NCI-H1930 (cell line): ENCODE results near the gene BLZF1.
"Not testable (repeated sequence)": the region's sequence is repeated elsewhere in the genome, so short reads cannot be mapped to it uniquely, and the experiment has no call there.

Experiments
- DNase-seq, 2 experiments: peaks; one replicate each; lab custom pipeline; 2025; lab: John Stamatoyannopoulos, UW

BLZF1 gene

GRCh38 chr1:169360415-169360814 is 7.6 kb upstream of the BLZF1 start:
- DNase-seq: no peak

- DNase-seq: no peak
Observed at GRCh38 chr1:169361281-169361680, 6.7 kb upstream of the BLZF1 start.

- DNase-seq: no peak
Observed at GRCh38 chr1:169363046-169363730, 4.8 kb upstream of the BLZF1 start.

- no peak for DNase-seq
Observed at GRCh38 chr1:169364948-169365347, 3.0 kb upstream of the BLZF1 start.

GRCh38 chr1:169367096-169367685 is 804 bp upstream of the BLZF1 start:
- no peak for DNase-seq

GRCh38 chr1:169368406-169368769 is 393 bp downstream of the BLZF1 start:
- DNase-seq: no peak

- DNase-seq: no peak
Observed at GRCh38 chr1:169371404-169371803, 3.4 kb downstream of the BLZF1 start.

- DNase-seq: no peak
Observed at GRCh38 chr1:169381162-169381561, 13.2 kb downstream of the BLZF1 start.

- no peak for DNase-seq
Observed at GRCh38 chr1:169383449-169383848, 15.5 kb downstream of the BLZF1 start.

GRCh38 chr1:169387399-169387798 is 19.4 kb downstream of the BLZF1 start:
- DNase-seq: no peak

GRCh38 chr1:169390303-169390702 is 22.3 kb downstream of the BLZF1 start:
- DNase-seq: no peak

- DNase-seq: no peak
Observed at GRCh38 chr1:169392406-169392805, 24.4 kb downstream of the BLZF1 start.

GRCh38 chr1:169395955-169396354 is 28.0 kb downstream of the BLZF1 start:
- no peak for DNase-seq

GRCh38 chr1:169402578-169402977 is 34.6 kb downstream of the BLZF1 start:
- not testable (repeated sequence) for DNase-seq

- not testable (repeated sequence) for DNase-seq
Observed at GRCh38 chr1:169408340-169408739, 40.3 kb downstream of the BLZF1 start.

GRCh38 chr1:169414952-169415351 is 47.0 kb downstream of the BLZF1 start:
- no peak for DNase-seq

GRCh38 chr1:169421309-169421708 is 53.3 kb downstream of the BLZF1 start:
- no peak for DNase-seq

GRCh38 chr1:169426174-169426705 is 58.2 kb downstream of the BLZF1 start:
- DNase-seq: peak in 1 of 2 experiments; percentile 8

- peak; percentile 91 to 93 for DNase-seq
Observed at GRCh38 chr1:169427081-169427641, 59.2 kb downstream of the BLZF1 start, which contains the start of gene CCDC181. TSS of gene CCDC181 (minus strand) at chr1:169427474. CDS start at chr1:169424927, 2,547 bp downstream.
